Stimulated activated CD4-positive, alpha-beta T cell treated with anti-CD3 and anti-CD28 coated beads, Interleukin-12 subunit alpha, Interleukin-12 subunit beta, amount 100 ng/mL, for 4 hours (primary cell): ENCODE measurements around the gene NTN3.
"Not testable (repeated sequence)": the region's sequence is repeated elsewhere in the genome, so short reads cannot be mapped to it uniquely, and the experiment has no call there.

Source experiments
- DNase-seq: peaks from one replicate; pipeline ENCODE4 v3.0.0-alpha.2; 2020

Gene NTN3

GRCh38 chr16:2471016-2471652 is at the start of gene NTN3:
NTN3 (plus strand) TSS chr16:2471297; CDS start chr16:2471702, 405 bp downstream.
- no peak for DNase-seq

GRCh38 chr16:2422123-2422867 is 48.8 kb upstream of the NTN3 start:
- no peak for DNase-seq

- no peak for DNase-seq
Observed at GRCh38 chr16:2424061-2425007, 46.8 kb upstream of the NTN3 start.

- DNase-seq = no peak
Observed at GRCh38 chr16:2425008-2425518, 46.0 kb upstream of the NTN3 start.

- no peak for DNase-seq
Observed at GRCh38 chr16:2425825-2426430, 45.2 kb upstream of the NTN3 start.

GRCh38 chr16:2426941-2427361 is 44.1 kb upstream of the NTN3 start:
- DNase-seq = no peak

- DNase-seq = no peak
Observed at GRCh38 chr16:2427526-2427925, 43.6 kb upstream of the NTN3 start.

GRCh38 chr16:2428051-2428783 is 42.9 kb upstream of the NTN3 start:
- peak; percentile 5 for DNase-seq

GRCh38 chr16:2428784-2429033 is 42.4 kb upstream of the NTN3 start:
- DNase-seq = no peak

GRCh38 chr16:2429034-2429770 is 41.9 kb upstream of the NTN3 start, which contains the start of gene CCNF:
CCNF (plus strand) TSS chr16:2429447; CDS start chr16:2429482, 35 bp downstream.
- peak; percentile 98 for DNase-seq

GRCh38 chr16:2429771-2430663 is 41.1 kb upstream of the NTN3 start:
- no peak for DNase-seq

GRCh38 chr16:2432286-2432685 is 38.8 kb upstream of the NTN3 start:
- DNase-seq = no peak

- no peak for DNase-seq
Observed at GRCh38 chr16:2432801-2433505, 38.1 kb upstream of the NTN3 start.

- DNase-seq = not testable (repeated sequence)
Observed at GRCh38 chr16:2435236-2435635, 35.9 kb upstream of the NTN3 start.

- no peak for DNase-seq
Observed at GRCh38 chr16:2436110-2436509, 35.0 kb upstream of the NTN3 start.

GRCh38 chr16:2437032-2437790 is 33.9 kb upstream of the NTN3 start:
- DNase-seq = no peak

GRCh38 chr16:2438121-2438520 is 33.0 kb upstream of the NTN3 start:
- DNase-seq = no peak

GRCh38 chr16:2439598-2439997 is 31.5 kb upstream of the NTN3 start:
- no peak for DNase-seq
